NB4 (cell line): Measurements from ENCODE around the gene FBXL20.

Experiments used
- CTCF ChIP-seq: IDR thresholded peaks from one replicate; pipeline ENCODE4 v1.5.1; 2012; ENCODE audit warnings: low read depth, low read length
- MAX ChIP-seq: IDR thresholded peaks from 2 replicates; pipeline ENCODE4 v1.6.1; 2011; ENCODE audit warnings: low read depth, low read length
- POLR2A ChIP-seq: IDR thresholded peaks from 2 replicates; pipeline ENCODE4 v1.6.1; 2011; ENCODE audit warnings: mild to moderate bottlenecking; ENCODE audit not compliant: insufficient read length; ENCODE audit errors: extremely low read depth

GRCh38 chr17:39401412-39402243 is at the start of gene FBXL20:
- TF ChIP-seq CTCF, result no peak
- TF ChIP-seq POLR2A, result peak; percentile 58
- peak; percentile 40; the same call in 1 of the 2 replicates for TF ChIP-seq MAX
